Measurements from ENCODE around the gene AAK1. TPM values are rescaled to one million over a fixed set of nuclear protein-coding genes. Genes with fewer than 3 reads are reported as not detected.
A peak's percentile ranks its signal among the peaks of the same experiment; 100 is the strongest.

Gene AAK1
- polyA plus RNA-seq, 4 donors = 8.7 to 36.5 (median 16.7) TPM

GRCh38 chr2:69639266-69639665 is 4.3 kb downstream of the AAK1 start:
- H3K27ac ChIP-seq (ENCODE audit: low read depth in 1 of 3, low read length in 2 of 3) = no peak overlapping the region
- H3K27me3 ChIP-seq (ENCODE audit: control insufficient read depth in 3 of 3, insufficient read depth in 3 of 3, low read length in 3 of 3) = no peaks in the 10 kb centered on the region
- FAIRE-seq (no peak), DNase-seq (no peak)
- peaks cover 0 to 18% (median 7%) of the 10 kb centered on the region in 3 donors for H3K4me1 ChIP-seq (ENCODE audit: control insufficient read depth in 3 of 3, insufficient read depth in 2 of 3, low read depth in 1 of 3, low read length in 2 of 3)
- WGBS, 3 donors = 82 to 96% (median 90%) methylated on average over 2 of the region's 2 CpGs
- H3K9me3 ChIP-seq (ENCODE audit: control insufficient read depth in 2 of 2, insufficient read depth in 1 of 2, low read depth in 1 of 2, low read length in 1 of 2) = no peaks in the 10 kb centered on the region
- peaks cover 0 to 4% (median 0%) of the 10 kb centered on the region in 3 donors for H3K36me3 ChIP-seq (ENCODE audit: control insufficient read depth in 3 of 3, insufficient read depth in 2 of 3, low read depth in 1 of 3, low read length in 3 of 3)
- H3K4me3 ChIP-seq (ENCODE audit: low read depth in 1 of 3, low read length in 3 of 3) = no peak overlapping the region

GRCh38 chr2:69638630-69639029 is 4.9 kb downstream of the AAK1 start:
- no peaks in the 10 kb centered on the region for H3K27me3 ChIP-seq (ENCODE audit: control insufficient read depth in 3 of 3, insufficient read depth in 3 of 3, low read length in 3 of 3)
- H3K4me1 ChIP-seq (ENCODE audit: control insufficient read depth in 3 of 3, insufficient read depth in 2 of 3, low read depth in 1 of 3, low read length in 2 of 3) = peaks cover 0 to 18% (median 7%) of the 10 kb centered on the region in 3 donors
- no peak overlapping the region for H3K4me3 ChIP-seq (ENCODE audit: low read depth in 1 of 3, low read length in 3 of 3)
- WGBS, 3 donors = 89 to 91% (median 90%) methylated on average over 3 of the region's 3 CpGs
- no peak overlapping the region for H3K27ac ChIP-seq (ENCODE audit: low read depth in 1 of 3, low read length in 2 of 3)
- H3K36me3 ChIP-seq (ENCODE audit: control insufficient read depth in 3 of 3, insufficient read depth in 2 of 3, low read depth in 1 of 3, low read length in 3 of 3) = peaks cover 0 to 4% (median 0%) of the 10 kb centered on the region in 3 donors
- no peaks in the 10 kb centered on the region for H3K9me3 ChIP-seq (ENCODE audit: control insufficient read depth in 2 of 2, insufficient read depth in 1 of 2, low read depth in 1 of 2, low read length in 1 of 2)
- no peak for DNase-seq
- no peak for FAIRE-seq

GRCh38 chr2:69637923-69638322 is 5.6 kb downstream of the AAK1 start:
- Histone ChIP-seq H3K36me3 (ENCODE audit: control insufficient read depth in 3 of 3, insufficient read depth in 2 of 3, low read depth in 1 of 3, low read length in 3 of 3) (peaks cover 0 to 4% (median 0%) of the 10 kb centered on the region in 3 donors), H3K4me3 (ENCODE audit: low read depth in 1 of 3, low read length in 3 of 3) (no peak overlapping the region), H3K27ac (ENCODE audit: low read depth in 1 of 3, low read length in 2 of 3) (no peak overlapping the region), H3K9me3 (ENCODE audit: control insufficient read depth in 2 of 2, insufficient read depth in 1 of 2, low read depth in 1 of 2, low read length in 1 of 2) (no peaks in the 10 kb centered on the region), H3K27me3 (ENCODE audit: control insufficient read depth in 3 of 3, insufficient read depth in 3 of 3, low read length in 3 of 3) (no peaks in the 10 kb centered on the region), H3K4me1 (ENCODE audit: control insufficient read depth in 3 of 3, insufficient read depth in 2 of 3, low read depth in 1 of 3, low read length in 2 of 3) (peaks cover 0 to 18% (median 7%) of the 10 kb centered on the region in 3 donors)
- FAIRE-seq (no peak), DNase-seq (no peak)
- 82 to 93% (median 90%) methylated on average over 3 of the region's 3 CpGs for WGBS, 3 donors

GRCh38 chr2:69636395-69636794 is 7.1 kb downstream of the AAK1 start:
- no peaks in the 10 kb centered on the region for H3K27me3 ChIP-seq (ENCODE audit: control insufficient read depth in 3 of 3, insufficient read depth in 3 of 3, low read length in 3 of 3)
- H3K27ac ChIP-seq (ENCODE audit: low read depth in 1 of 3, low read length in 2 of 3) = no peak overlapping the region
- 88 to 100% (median 91%) methylated on average over 2 of the region's 2 CpGs for WGBS, 3 donors
- H3K4me1 ChIP-seq (ENCODE audit: control insufficient read depth in 3 of 3, insufficient read depth in 2 of 3, low read depth in 1 of 3, low read length in 2 of 3) = peaks cover 0 to 18% (median 5%) of the 10 kb centered on the region in 3 donors
- DNase-seq (no peak), FAIRE-seq (no peak)
- no peak overlapping the region for H3K4me3 ChIP-seq (ENCODE audit: low read depth in 1 of 3, low read length in 3 of 3)
- H3K36me3 ChIP-seq (ENCODE audit: control insufficient read depth in 3 of 3, insufficient read depth in 2 of 3, low read depth in 1 of 3, low read length in 3 of 3) = peaks cover 0 to 4% (median 0%) of the 10 kb centered on the region in 3 donors
- no peaks in the 10 kb centered on the region for H3K9me3 ChIP-seq (ENCODE audit: control insufficient read depth in 2 of 2, insufficient read depth in 1 of 2, low read depth in 1 of 2, low read length in 1 of 2)

- no peak overlapping the region for H3K27ac ChIP-seq (ENCODE audit: low read depth in 1 of 3, low read length in 2 of 3)
- peaks cover 0 to 10% (median 4%) of the 10 kb centered on the region in 3 donors for H3K4me1 ChIP-seq (ENCODE audit: control insufficient read depth in 3 of 3, insufficient read depth in 2 of 3, low read depth in 1 of 3, low read length in 2 of 3)
- DNase-seq = no peak
- FAIRE-seq = no peak
- H3K4me3 ChIP-seq (ENCODE audit: low read depth in 1 of 3, low read length in 3 of 3) = no peak overlapping the region
- H3K9me3 ChIP-seq (ENCODE audit: control insufficient read depth in 2 of 2, insufficient read depth in 1 of 2, low read depth in 1 of 2, low read length in 1 of 2) = no peaks in the 10 kb centered on the region
- H3K27me3 ChIP-seq (ENCODE audit: control insufficient read depth in 3 of 3, insufficient read depth in 3 of 3, low read length in 3 of 3) = no peaks in the 10 kb centered on the region
- H3K36me3 ChIP-seq (ENCODE audit: control insufficient read depth in 3 of 3, insufficient read depth in 2 of 3, low read depth in 1 of 3, low read length in 3 of 3) = peaks cover 0 to 4% (median 0%) of the 10 kb centered on the region in 3 donors
- 61 to 94% (median 74%) methylated on average over 3 of the region's 3 CpGs for WGBS, 3 donors
These were observed 8.1 kb downstream of the AAK1 start for GRCh38 chr2:69635432-69635831.

- H3K27me3 ChIP-seq (ENCODE audit: control insufficient read depth in 3 of 3, insufficient read depth in 3 of 3, low read length in 3 of 3) = no peaks in the 10 kb centered on the region
- H3K27ac ChIP-seq (ENCODE audit: low read depth in 1 of 3, low read length in 2 of 3) = no peak overlapping the region
- H3K4me1 ChIP-seq (ENCODE audit: control insufficient read depth in 3 of 3, insufficient read depth in 2 of 3, low read depth in 1 of 3, low read length in 2 of 3) = peaks cover 0 to 6% (median 3%) of the 10 kb centered on the region in 3 donors
- no peaks in the 10 kb centered on the region for H3K9me3 ChIP-seq (ENCODE audit: control insufficient read depth in 2 of 2, insufficient read depth in 1 of 2, low read depth in 1 of 2, low read length in 1 of 2)
- WGBS, 3 donors = 77 to 89% (median 87%) methylated on average over 4 of the region's 4 CpGs
- FAIRE-seq (no peak), DNase-seq (peak in 1 of 2 donors; percentile 27)
- H3K4me3 ChIP-seq (ENCODE audit: low read depth in 1 of 3, low read length in 3 of 3) = no peak overlapping the region
- peaks cover 0 to under 1% (median 0%) of the 10 kb centered on the region in 3 donors for H3K36me3 ChIP-seq (ENCODE audit: control insufficient read depth in 3 of 3, insufficient read depth in 2 of 3, low read depth in 1 of 3, low read length in 3 of 3)
These were observed 9.2 kb downstream of the AAK1 start for GRCh38 chr2:69634196-69634821.

- Histone ChIP-seq H3K4me1 (ENCODE audit: control insufficient read depth in 3 of 3, insufficient read depth in 2 of 3, low read depth in 1 of 3, low read length in 2 of 3) (peaks cover 0 to 4% (median 2%) of the 10 kb centered on the region in 3 donors), H3K27me3 (ENCODE audit: control insufficient read depth in 3 of 3, insufficient read depth in 3 of 3, low read length in 3 of 3) (no peaks in the 10 kb centered on the region), H3K4me3 (ENCODE audit: low read depth in 1 of 3, low read length in 3 of 3) (peak overlapping the region in 1 of 3 donors; percentile 13), H3K9me3 (ENCODE audit: control insufficient read depth in 2 of 2, insufficient read depth in 1 of 2, low read depth in 1 of 2, low read length in 1 of 2) (no peaks in the 10 kb centered on the region), H3K27ac (ENCODE audit: low read depth in 1 of 3, low read length in 2 of 3) (no peak overlapping the region), H3K36me3 (ENCODE audit: control insufficient read depth in 3 of 3, insufficient read depth in 2 of 3, low read depth in 1 of 3, low read length in 3 of 3) (no peaks in the 10 kb centered on the region)
- no peak for FAIRE-seq
- no peak for DNase-seq
These were observed 12.1 kb downstream of the AAK1 start for GRCh38 chr2:69631402-69631801.

GRCh38 chr2:69629921-69630608 is 13.5 kb downstream of the AAK1 start:
- H3K4me1 ChIP-seq (ENCODE audit: control insufficient read depth in 3 of 3, insufficient read depth in 2 of 3, low read depth in 1 of 3, low read length in 2 of 3) = peaks cover 5 to 9% (median 7%) of the 10 kb centered on the region in 3 donors
- WGBS, 3 donors = 81 to 97% (median 96%) methylated on average over 6 of the region's 6 CpGs

More at GRCh38 chr2:69629921-69630608, 13.5 kb downstream of the AAK1 start:
- no peaks in the 10 kb centered on the region for H3K36me3 ChIP-seq (ENCODE audit: control insufficient read depth in 3 of 3, insufficient read depth in 2 of 3, low read depth in 1 of 3, low read length in 3 of 3)
- no peaks in the 10 kb centered on the region for H3K27me3 ChIP-seq (ENCODE audit: control insufficient read depth in 3 of 3, insufficient read depth in 3 of 3, low read length in 3 of 3)
- FAIRE-seq (no peak), DNase-seq (no peak)
- no peaks in the 10 kb centered on the region for H3K9me3 ChIP-seq (ENCODE audit: control insufficient read depth in 2 of 2, insufficient read depth in 1 of 2, low read depth in 1 of 2, low read length in 1 of 2)
- no peak overlapping the region for H3K4me3 ChIP-seq (ENCODE audit: low read depth in 1 of 3, low read length in 3 of 3)
- no peak overlapping the region for H3K27ac ChIP-seq (ENCODE audit: low read depth in 1 of 3, low read length in 2 of 3)

Measured in small intestine (tissue), 7 donors.